AG09309 (cell line): ENCODE data around the gene DEPP1.

ENCODE experiments used
- DNase-seq: peaks from one replicate; pipeline ENCODE4 v3.0.0-alpha.2; 2010; ENCODE audit warnings: low read depth
- H3K4me3 ChIP-seq: 2 replicates; pipeline ENCODE4 v1.5.1; 2011; ENCODE audit warnings: mild to moderate bottlenecking, low read depth, low read length, moderate library complexity; ENCODE audit not compliant: control insufficient read depth
- CTCF ChIP-seq: IDR thresholded peaks from 2 replicates; pipeline ENCODE4 v1.5.1; 2011; ENCODE audit warnings: mild to moderate bottlenecking, low read depth, low read length, inconsistent platforms; ENCODE audit not compliant: insufficient read depth, control insufficient read depth; ENCODE audit errors: missing control alignments

Gene DEPP1

DNA sequence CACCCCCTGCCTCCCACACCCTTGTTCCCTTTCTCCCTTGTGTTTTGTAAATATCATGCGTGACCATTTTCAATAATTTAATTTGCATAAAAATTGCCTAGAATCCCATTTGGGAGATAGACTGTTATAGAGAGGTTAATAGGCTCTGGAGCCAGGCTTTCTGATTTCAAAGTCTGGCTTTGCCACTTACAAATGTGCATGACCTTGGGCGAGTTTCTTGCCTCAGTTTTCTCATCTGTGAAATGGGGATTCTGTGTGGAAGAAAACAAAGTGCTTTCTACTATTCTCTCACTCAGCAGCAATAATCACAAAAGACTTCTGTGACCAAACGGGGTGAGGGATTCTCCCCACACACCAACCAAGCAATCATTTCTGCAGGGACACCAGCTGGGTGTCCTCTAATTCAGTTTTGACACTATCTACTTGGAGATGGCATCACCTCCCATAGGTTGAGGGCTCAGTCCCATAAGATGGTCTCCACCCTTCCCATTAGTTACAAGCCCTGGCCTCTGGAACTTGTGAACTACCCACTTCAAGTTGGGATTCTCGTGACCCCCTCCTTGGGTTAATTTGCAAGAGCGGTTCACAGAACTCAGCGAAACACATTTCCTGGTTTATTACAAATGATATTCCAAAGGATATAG lies 18.6 kb upstream of the DEPP1 start:
- no peak for DNase-seq
- no peak overlapping the region for H3K4me3 ChIP-seq
- no peak for TF ChIP-seq CTCF

- H3K4me3 ChIP-seq = no peak overlapping the region
- TF ChIP-seq CTCF = no peak
- DNase-seq = no peak
Observed at GRCh38 chr10:44995914-44996669, 17.5 kb upstream of the DEPP1 start.

- TF ChIP-seq CTCF = no peak
- no peak overlapping the region for H3K4me3 ChIP-seq
- DNase-seq = no peak
Observed at GRCh38 chr10:44995581-44995913, 16.9 kb upstream of the DEPP1 start.

GRCh38 chr10:44994752-44995530 lies 16.3 kb upstream of the DEPP1 start:
- no peak overlapping the region for H3K4me3 ChIP-seq
- DNase-seq = no peak
- TF ChIP-seq CTCF = no peak

GRCh38 chr10:44993922-44994751 lies 15.5 kb upstream of the DEPP1 start:
- no peak for DNase-seq
- TF ChIP-seq CTCF = no peak
- H3K4me3 ChIP-seq = no peak overlapping the region
